HepG2 (cell line): ENCODE measurements around the gene IGSF21. TPM values are rescaled to one million over a fixed set of nuclear protein-coding genes. Genes with fewer than 3 reads are reported as not detected.

Experiments used
- ATAC-seq: fragments of 200-7000 bp; cut with Tn5 transposase; 3 replicates; pipeline ENCODE4 v1.9.1; 2020; ENCODE audit warnings: mild to moderate bottlenecking, moderate library complexity
- BruUV-seq: library from RNA; stranded (reverse); fragments of 400-500 nt; replicated peaks from 2 replicates; lab custom pipeline; 2021; lab: Mats Ljungman, UMichigan
- CTCF ChIA-PET: fragments of 300-600 bp; formaldehyde crosslinking; extraction: SDS; loops from one replicate; lab custom pipeline; 2021; ENCODE audit warnings: low total read pairs, inconsistent platforms, low intra/inter-chr PET ratio; lab: Yijun Ruan, JAX
- POLR2A ChIA-PET: fragments of 350-600 bp; sonication (Branson Sonifier 250); formaldehyde crosslinking; loops from one replicate; lab custom pipeline; 2020; ENCODE audit warnings: antibody characterized with exemption, inconsistent platforms; lab: Yijun Ruan, JAX
- DNase-seq: peaks from one replicate; pipeline ENCODE4 v3.0.0-alpha.2; 2015; ENCODE audit warnings: low spot score
- FAIRE-seq: peaks from 3 replicates; lab custom pipeline; 2011; peaks lifted over from hg19 to GRCh38; lab: Jason Lieb, UNC
- H2AFZ ChIP-seq: one replicate; pipeline ENCODE4 v1.6.1; 2011; ENCODE audit warnings: low read length, inconsistent platforms
- H3K27ac ChIP-seq: fragments of 300-600 bp; 3 replicates; pipeline ENCODE4 v1.8.0; 2011; ENCODE audit warnings: mixed run types, mild to moderate bottlenecking, mixed read lengths, low read length, inconsistent platforms; ENCODE audit not compliant: insufficient read depth; ENCODE audit errors: extremely low read length
- H3K27me3 ChIP-seq, 2 experiments: fragments of 200-600 bp in 1 of 2; 2 replicates in 1 of 2; 3 replicates in 1 of 2; pipeline versions ENCODE4 v1.6.0 to v1.8.0; 2011; ENCODE audit warnings: low read length in 2 of 2, mild to moderate bottlenecking in 2 of 2, moderate library complexity in 2 of 2, inconsistent platforms in 1 of 2; ENCODE audit not compliant: insufficient read depth in 2 of 2, control insufficient read depth in 1 of 2
- H3K36me3 ChIP-seq, 2 experiments: fragments of 200-600 bp in 1 of 2; replicated peaks in 1 of 2; 2 replicates in 1 of 2; 3 replicates in 1 of 2; pipeline versions ENCODE4 v1.5.1 to v1.8.0; 2011; ENCODE audit warnings: low read length in 2 of 2, inconsistent platforms in 1 of 2; ENCODE audit not compliant: insufficient read depth in 2 of 2, control insufficient read depth in 1 of 2
- H3K4me1 ChIP-seq: 2 replicates; pipeline ENCODE4 v1.5.1; 2012; ENCODE audit warnings: low read length, inconsistent platforms; ENCODE audit not compliant: insufficient read depth
- H3K4me2 ChIP-seq: 2 replicates; pipeline ENCODE4 v1.6.0; 2011; ENCODE audit warnings: low read depth, low read length, inconsistent platforms
- H3K4me3 ChIP-seq, 3 experiments: fragments of 200-600 bp in 1 of 3; sonication (generic), shearing (Covaris generic) in 1 of 3; replicated peaks in 1 of 3; 2 replicates each; pipeline ENCODE4 v1.5.1; 2011 to 2016; ENCODE audit warnings: low read length in 3 of 3, inconsistent platforms in 2 of 3, low read depth in 2 of 3, mild to moderate bottlenecking in 2 of 3, control low read depth in 1 of 3, mixed read lengths in 1 of 3; ENCODE audit not compliant: insufficient read depth in 1 of 3
- H3K79me2 ChIP-seq: one replicate; pipeline ENCODE4 v1.6.1; 2011; ENCODE audit warnings: low read length, inconsistent platforms; ENCODE audit not compliant: insufficient read depth
- H3K9ac ChIP-seq: 2 replicates; pipeline ENCODE4 v1.6.0; 2011; ENCODE audit warnings: mild to moderate bottlenecking, low read depth, low read length, inconsistent platforms; ENCODE audit not compliant: insufficient read depth
- H3K9me3 ChIP-seq: 2 replicates; pipeline ENCODE4 v1.5.1; 2012; ENCODE audit warnings: mild to moderate bottlenecking, low read length
- H4K20me1 ChIP-seq: 2 replicates; pipeline ENCODE4 v1.6.0; 2011; ENCODE audit warnings: inconsistent platforms, mild to moderate bottlenecking, low read length, moderate library complexity; ENCODE audit not compliant: insufficient read depth
- BHLHE40 ChIP-seq: IDR thresholded peaks from 2 replicates; pipeline ENCODE4 v1.6.1; 2011; ENCODE audit warnings: low read length, improper control_type of control experiment
- CHCHD3 ChIP-seq: sonication (generic); formaldehyde crosslinking; IDR thresholded peaks from 2 replicates; pipeline ENCODE4 v1.8.0; 2022; ENCODE audit warnings: mild to moderate bottlenecking, missing genetic modification reagents, moderate library complexity
- CSRNP2 ChIP-seq: sonication (generic); formaldehyde crosslinking; conservative IDR thresholded peaks from 2 replicates; pipeline ENCODE4 v1.8.0; 2022; ENCODE audit warnings: low read depth, missing genetic modification reagents
- SMARCE1 ChIP-seq: fragments of 450-650 bp; IDR thresholded peaks from 2 replicates; pipeline ENCODE4 v1.6.1; 2017; ENCODE audit warnings: borderline replicate concordance
- SP5 ChIP-seq: IDR thresholded peaks from 2 replicates; pipeline ENCODE4 v1.6.1; 2016; ENCODE audit warnings: low read depth, borderline replicate concordance
- ZBTB44 ChIP-seq: sonication (generic); formaldehyde crosslinking; IDR thresholded peaks from 2 replicates; pipeline ENCODE4 v1.4.0; 2020; ENCODE audit warnings: missing genetic modification reagents
- ZNF281 ChIP-seq: sonication (generic); formaldehyde crosslinking; IDR thresholded peaks from 2 replicates; pipeline ENCODE4 v1.4.0; 2020; ENCODE audit warnings: missing genetic modification reagents, borderline replicate concordance
- ZNF331 ChIP-seq: sonication (generic); formaldehyde crosslinking; IDR thresholded peaks from 2 replicates; pipeline ENCODE4 v1.4.0; 2020; ENCODE audit warnings: missing genetic modification reagents
- ZNF747 ChIP-seq: sonication (generic); formaldehyde crosslinking; IDR thresholded peaks from 2 replicates; pipeline ENCODE4 v1.8.1; 2023; ENCODE audit warnings: missing genetic modification reagents, mild to moderate bottlenecking, borderline replicate concordance
- WGBS: methylation state at CpG from one replicate; pipeline ENCODE4 v1.1.6; 2017; ENCODE audit warnings: low lambda C conversion rate; 5-methylcytosine and 5-hydroxymethylcytosine counted together
- in situ Hi-C: cut with HindIII; loops from 2 replicates; pipeline ENCODE4 v1.10.0; 2017; ENCODE audit warnings: low pct_unique_long_range_greater_than_20kb; ENCODE audit not compliant: extremely low pct_ligation_motif_present
- intact Hi-C: fragments of 100-400 bp; cut with micrococcal nuclease; formaldehyde crosslinking; loops from one replicate; pipeline ENCODE4 v1.10.0; 2022; ENCODE audit not compliant: unreplicated experiment
- polyA plus RNA-seq, 8 experiments: library from polyadenylated mRNA; depleted of rRNA in 3 of 8; stranded (reverse) in 7 of 8; unstranded in 1 of 8; fragments of >200 nt; fragmentation: Illumina TruSeq in 4 of 8; extraction: Trizol in 4 of 8; gene quantifications; 2 replicates each; pipeline versions ENCODE4 v1.2.1 to v1.2.3, GENCODE V29; 2011 to 2016; ENCODE audit warnings: low read depth in 4 of 8, missing spikeins in 1 of 8, mixed read lengths in 1 of 8; ENCODE audit not compliant: insufficient read depth in 1 of 8
- total RNA-seq, 5 experiments: library from RNA; depleted of rRNA; stranded (reverse); fragments of >200 nt; fragmentation: Illumina TruSeq; extraction: Trizol; gene quantifications; 2 replicates each; pipeline ENCODE4 v1.2.3, GENCODE V29; 2016; ENCODE audit warnings: low read depth in 1 of 5

Gene IGSF21
- total and polyA plus RNA-seq, 2 of the 13 experiments (the other 11 are each of a cell fraction or from before 2014, with no cell fraction given), result not detected

DNA sequence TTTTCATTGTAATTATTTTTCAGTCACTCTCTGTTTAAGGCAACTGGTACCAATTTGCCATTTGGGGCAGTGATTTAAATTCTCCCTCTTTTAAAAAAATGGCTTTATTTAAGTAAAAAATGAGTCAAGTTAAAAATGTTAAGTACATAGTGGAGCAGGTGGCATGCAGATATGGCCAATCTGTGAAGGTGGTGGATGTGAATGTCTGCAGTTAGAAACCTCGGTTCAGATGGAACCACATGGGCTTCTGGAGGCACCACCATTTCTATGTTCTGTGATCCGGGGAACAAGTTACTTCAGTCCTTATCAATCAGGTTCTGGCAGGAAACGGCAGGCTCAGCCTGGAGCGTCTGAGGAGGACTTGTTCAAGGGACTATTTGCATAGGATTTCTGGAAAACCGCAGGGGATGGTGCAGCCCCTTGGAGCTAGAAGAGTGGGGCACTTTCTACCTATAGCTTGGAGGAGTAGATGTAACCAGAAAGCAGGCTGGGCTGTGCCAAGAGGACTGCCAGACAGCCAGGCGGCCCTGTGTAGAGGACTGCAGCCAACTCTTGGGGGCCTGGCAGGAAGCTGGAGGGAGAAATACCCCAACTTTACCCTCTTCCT is 12.3 kb downstream of the IGSF21 start:
- H3K4me1 ChIP-seq, result no peaks in the 10 kb centered on the region
- no peak overlapping the region for H3K4me2 ChIP-seq
- H3K36me3 ChIP-seq, result no peaks in the 10 kb centered on the region
- CTCF ChIA-PET, result no interaction called here
- intact Hi-C loops, result no loop called here
- DNase-seq (no peak), ATAC-seq (no peak), FAIRE-seq (no peak)
- no TSS peak for BruUV-seq
- no peak overlapping the region for H2AFZ ChIP-seq
- H4K20me1 ChIP-seq, result no peaks in the 10 kb centered on the region
- H3K9me3 ChIP-seq, result no peaks in the 10 kb centered on the region
- POLR2A ChIA-PET, result no interaction called here
- no peak overlapping the region for H3K9ac ChIP-seq
- no peak for TF ChIP-seq SMARCE1
- no peak for TF ChIP-seq ZBTB44
- TF ChIP-seq SP5, result no peak
- no peak for TF ChIP-seq ZNF281 (CRISPR knock-in tag)
- no peak for TF ChIP-seq CSRNP2
- TF ChIP-seq ZNF747 (CRISPR knock-in tag), result no peak
- no peak for TF ChIP-seq CHCHD3 (CRISPR knock-in tag)
- no peak for TF ChIP-seq ZNF331 (CRISPR knock-in tag)
- no peak for TF ChIP-seq BHLHE40
- H3K27me3 ChIP-seq, result peaks cover 0 to 12% of the 10 kb centered on the region in 2 experiments; a peak in 3 of 5 replicates
- H3K27ac ChIP-seq, result no peak overlapping the region
- in situ Hi-C loops, result no loop called here
- H3K4me3 ChIP-seq, result no peak overlapping the region
- H3K79me2 ChIP-seq, result no peaks in the 10 kb centered on the region
- WGBS, result 2% methylated on average over 6 of the region's 6 CpGs
